Adrenal gland (tissue), 12 donors: Measurements from ENCODE around the gene MCTP1. TPM values are rescaled to one million over a fixed set of nuclear protein-coding genes. Genes with fewer than 3 reads are reported as not detected.

Experiments
- DNase-seq, 7 donors: peaks; one replicate each; pipeline ENCODE4 v3.0.0-alpha.2; 2019 to 2020
- H3K27ac ChIP-seq, 5 donors: fragments of 200-600 bp; sonication (generic) in 4 of 5; 1 replicate in 3 of 5; 2 replicates in 2 of 5; pipeline versions ENCODE4 v1.5.1 to v1.8.0; 2016 to 2020; ENCODE audit warnings: mild to moderate bottlenecking in 1 of 5
- H3K27me3 ChIP-seq: fragments of 200-600 bp; 2 replicates; pipeline ENCODE4 v1.8.0; 2021
- H3K36me3 ChIP-seq, 2 donors: fragments of 200-600 bp; replicated peaks in 1 of 2; 1 replicate in 1 of 2; 2 replicates in 1 of 2; pipeline versions ENCODE4 v1.5.1 to v1.8.0; 2018 to 2022
- H3K4me1 ChIP-seq, 2 donors: fragments of 200-600 bp; replicated peaks in 1 of 2; 1 replicate in 1 of 2; 2 replicates in 1 of 2; pipeline versions ENCODE4 v1.5.1 to v1.8.0; 2018 to 2021
- H3K4me3 ChIP-seq, 4 donors: fragments of 200-600 bp; sonication (generic) in 3 of 4; one replicate each; pipeline ENCODE4 v1.5.1; 2016 to 2018
- H3K9me3 ChIP-seq, 3 donors: fragments of 200-600 bp; sonication (generic) in 1 of 3; replicated peaks in 1 of 3; 1 replicate in 2 of 3; 2 replicates in 1 of 3; pipeline versions ENCODE4 v1.5.1 to v1.8.0; 2016 to 2021
- POLR2A ChIP-seq, 2 donors: fragments of 450-650 bp; IDR thresholded peaks; one replicate each; pipeline ENCODE4 v1.6.1; 2017; ENCODE audit warnings: antibody characterized with exemption in 2 of 2, mild to moderate bottlenecking in 2 of 2, moderate library complexity in 1 of 2
- WGBS, 4 donors: extraction: QIAGEN DNeasy Blood & Tissue Kit in 2 of 4; methylation state at CpG; one replicate each; pipeline versions ENCODE4 v1.1.5 to v1.1.7; 2013 to 2017; 5-methylcytosine and 5-hydroxymethylcytosine counted together
- intact Hi-C, 2 donors: fragments of 100-400 bp; cut with DNase I; formaldehyde crosslinking; loops; one replicate each; pipeline versions ENCODE4 v1.14.1 to v1.15.0; 2022 to 2023
- polyA plus RNA-seq, 3 donors: library from polyadenylated mRNA; stranded (reverse); fragments of 200-250 nt in 2 of 3; fragments of 350-450 nt in 1 of 3; fragmentation: Illumina TruSeq in 1 of 3; extraction: RNeasy Lipid Tissue Mini Kit (QIAGEN cat#74804) in 1 of 3; gene quantifications; one replicate each; pipeline ENCODE4 v1.2.3, GENCODE V29; 2013 to 2014
- total RNA-seq, 9 donors: library from RNA; depleted of rRNA in 4 of 9; stranded (reverse); fragments of >200 nt in 4 of 9; fragments of 120-200 nt in 1 of 9; fragmentation: NEBNext Ultra II Directional in 1 of 9; extraction: Animal tissue kit (Norgen Biotek cat#: 25700) in 1 of 9; gene quantifications; one replicate each; pipeline versions ENCODE4 v1.1.0 to v1.2.4, GENCODE V29; 2013 to 2023
- TF ChIP-seq, protein P1 (sequence below), 6 experiments: fragments of 450-650 bp in 4 of 6; fragments of 200-600 bp in 2 of 6; sonication (generic) in 1 of 6; IDR thresholded peaks; 1 replicate in 5 of 6; 2 replicates in 1 of 6; pipeline versions ENCODE4 v1.5.1 to v1.8.0; 2016 to 2021; ENCODE audit warnings: antibody characterized with exemption in 6 of 6, mild to moderate bottlenecking in 2 of 6, moderate library complexity in 1 of 6
- donor health status: healthy with polysubstance abuse.
- donor health status: Bipolar disorder and iron deficiency.
- donor health status: DM: yes; HTN: yes; CAD: no.
- donor health status: DM: no; HTN: no; CAD: no.
- donor health status: DM: no; HTN: no; CAD: no.
- donor health status: DM: yes; HTN: yes; CAD: no.

The MCTP1 gene
- total and polyA plus RNA-seq, 12 donors: 1.2 to 20.1 (median 5.1) TPM

DNA sequence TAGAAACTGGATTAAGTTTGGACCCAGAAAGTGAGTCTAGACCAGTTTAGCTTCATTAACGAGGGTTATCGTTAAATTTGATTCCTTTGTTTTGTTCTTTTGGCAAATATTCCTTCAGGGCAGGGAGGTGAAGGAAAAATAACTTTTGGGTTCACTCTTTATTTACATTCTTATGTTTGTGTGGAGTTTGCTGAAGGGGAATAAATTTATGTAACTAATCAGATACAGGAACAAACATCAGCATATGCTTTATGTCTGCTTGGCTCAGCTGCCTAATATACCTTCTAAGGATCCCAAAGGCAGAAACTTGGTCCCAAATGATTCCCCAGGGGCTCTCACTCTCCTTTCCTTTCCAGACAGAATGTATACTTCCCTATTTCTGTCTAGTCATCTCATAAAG is 132.4 kb downstream of the MCTP1 start:
- DNase-seq: no peak
- TF ChIP-seq, protein P1, sequence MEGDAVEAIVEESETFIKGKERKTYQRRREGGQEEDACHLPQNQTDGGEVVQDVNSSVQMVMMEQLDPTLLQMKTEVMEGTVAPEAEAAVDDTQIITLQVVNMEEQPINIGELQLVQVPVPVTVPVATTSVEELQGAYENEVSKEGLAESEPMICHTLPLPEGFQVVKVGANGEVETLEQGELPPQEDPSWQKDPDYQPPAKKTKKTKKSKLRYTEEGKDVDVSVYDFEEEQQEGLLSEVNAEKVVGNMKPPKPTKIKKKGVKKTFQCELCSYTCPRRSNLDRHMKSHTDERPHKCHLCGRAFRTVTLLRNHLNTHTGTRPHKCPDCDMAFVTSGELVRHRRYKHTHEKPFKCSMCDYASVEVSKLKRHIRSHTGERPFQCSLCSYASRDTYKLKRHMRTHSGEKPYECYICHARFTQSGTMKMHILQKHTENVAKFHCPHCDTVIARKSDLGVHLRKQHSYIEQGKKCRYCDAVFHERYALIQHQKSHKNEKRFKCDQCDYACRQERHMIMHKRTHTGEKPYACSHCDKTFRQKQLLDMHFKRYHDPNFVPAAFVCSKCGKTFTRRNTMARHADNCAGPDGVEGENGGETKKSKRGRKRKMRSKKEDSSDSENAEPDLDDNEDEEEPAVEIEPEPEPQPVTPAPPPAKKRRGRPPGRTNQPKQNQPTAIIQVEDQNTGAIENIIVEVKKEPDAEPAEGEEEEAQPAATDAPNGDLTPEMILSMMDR (IDR thresholded peaks at IDR 0.05): no peak
- no peak for TF ChIP-seq POLR2A (IDR thresholded peaks at IDR 0.05)
- Histone ChIP-seq H3K4me1 (no peaks in the 10 kb centered on the region), H3K27me3 (no peaks in the 10 kb centered on the region), H3K4me3 (no peak overlapping the region), H3K9me3 (no peaks in the 10 kb centered on the region), H3K27ac (no peak overlapping the region), H3K36me3 (no peaks in the 10 kb centered on the region)
- intact Hi-C loops: no loop called here
- WGBS, 4 donors: 56 to 71% (median 59%) methylated on average over 2 of the region's 2 CpGs

GRCh38 chr5:95152131-95152530 is 132.8 kb downstream of the MCTP1 start:
- Histone ChIP-seq H3K4me1 (no peaks in the 10 kb centered on the region), H3K27ac (no peak overlapping the region), H3K27me3 (no peaks in the 10 kb centered on the region), H3K4me3 (no peak overlapping the region), H3K36me3 (no peaks in the 10 kb centered on the region), H3K9me3 (peaks cover 0 to 2% (median 0%) of the 10 kb centered on the region in 3 donors)
- no peak for DNase-seq
- intact Hi-C loops: no loop called here
- TF ChIP-seq, protein P1 (IDR thresholded peaks at IDR 0.05): no peak
- TF ChIP-seq POLR2A (IDR thresholded peaks at IDR 0.05): no peak
- WGBS, 4 donors: 40 to 47% (median 43%) methylated on average over 1 of the region's 1 CpG

- H3K36me3 ChIP-seq: no peaks in the 10 kb centered on the region
- H3K27me3 ChIP-seq: no peaks in the 10 kb centered on the region
- H3K4me3 ChIP-seq: no peak overlapping the region
- WGBS, 4 donors: 65 to 71% (median 70%) methylated on average over 4 of the region's 4 CpGs
- H3K9me3 ChIP-seq: peaks cover 0 to 2% (median 0%) of the 10 kb centered on the region in 3 donors
- TF ChIP-seq, protein P1 (IDR thresholded peaks at IDR 0.05): no peak
- no peak overlapping the region for H3K27ac ChIP-seq
- intact Hi-C loops: no loop called here
- no peaks in the 10 kb centered on the region for H3K4me1 ChIP-seq
- DNase-seq: no peak
These were observed 133.2 kb downstream of the MCTP1 start for GRCh38 chr5:95151694-95152093.

DNA sequence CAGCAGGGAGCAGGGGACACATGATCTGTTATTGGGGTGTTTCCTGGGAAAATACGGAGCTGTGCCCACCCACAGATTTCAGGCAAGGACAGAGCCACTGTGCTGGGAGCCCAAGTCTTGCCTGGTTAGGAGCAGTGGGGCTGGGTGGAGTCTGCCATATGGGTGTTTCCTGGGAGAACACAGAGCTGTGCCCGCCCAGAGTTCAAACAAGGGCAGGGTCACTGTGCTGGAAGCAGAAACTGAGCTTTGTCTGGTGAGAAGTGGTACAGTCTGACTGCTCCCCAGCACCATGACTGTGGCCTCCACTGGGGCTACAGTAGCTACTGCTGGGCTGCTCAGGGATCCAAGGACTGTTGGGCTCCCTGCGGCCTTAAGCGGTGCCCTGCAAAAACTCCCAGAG is 135.5 kb downstream of the MCTP1 start:
- no peak overlapping the region for H3K4me3 ChIP-seq
- H3K27me3 ChIP-seq: no peaks in the 10 kb centered on the region
- TF ChIP-seq, protein P1 (IDR thresholded peaks at IDR 0.05): no peak
- no peak for TF ChIP-seq POLR2A (IDR thresholded peaks at IDR 0.05)
- H3K4me1 ChIP-seq: no peaks in the 10 kb centered on the region
- no peaks in the 10 kb centered on the region for H3K36me3 ChIP-seq
- DNase-seq: no peak
- peaks cover 0 to 2% (median 0%) of the 10 kb centered on the region in 3 donors for H3K9me3 ChIP-seq
- intact Hi-C loops: no loop called here
- H3K27ac ChIP-seq: no peak overlapping the region
- 69 to 100% (median 81%) methylated on average over 2 to 4 of the region's 4 CpGs for WGBS, 4 donors
